ENCODE measurements around the gene CDT1.

DNA sequence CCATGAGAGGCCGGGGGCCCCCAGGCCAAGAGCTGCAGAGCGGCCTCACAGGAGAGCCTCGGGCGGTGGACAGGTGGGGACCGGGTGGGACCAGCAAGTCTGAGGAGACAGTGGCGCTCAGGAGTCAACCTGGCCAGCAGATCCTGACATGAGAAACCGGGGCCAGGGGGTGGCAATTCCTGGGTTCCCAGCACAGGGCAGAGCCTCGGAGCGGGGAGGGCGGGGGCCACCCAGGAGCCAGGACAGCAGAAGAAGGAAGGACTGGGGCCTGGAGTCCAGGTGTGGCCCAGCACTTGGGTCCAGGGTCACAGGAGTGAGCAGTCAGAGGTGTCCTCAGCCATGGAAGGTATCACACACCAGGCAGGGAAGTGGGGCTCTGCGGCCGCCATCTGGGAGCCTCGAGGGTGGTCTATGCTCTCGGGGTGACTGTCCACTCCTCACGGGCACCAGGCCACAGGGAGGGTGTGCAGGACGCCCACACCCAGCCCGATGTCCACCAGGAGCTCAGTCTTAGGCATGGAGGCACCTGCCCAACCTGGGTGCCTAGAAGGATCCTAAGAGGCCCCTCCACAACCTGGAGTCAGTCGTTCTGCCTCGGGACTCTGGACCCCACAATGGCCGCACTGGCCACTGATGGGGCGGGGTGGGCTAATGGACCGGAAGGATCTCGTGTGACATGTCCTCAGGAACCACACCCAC lies 47.7 kb upstream of the CDT1 start:
- no peak for TF ChIP-seq CTCF (conservative IDR thresholded peaks at IDR 0.05 in 1 of 2, IDR thresholded peaks at IDR 0.05 in 1 of 2; ENCODE audit: low read depth in 1 of 2, low read length in 2 of 2)
- no peak for TF ChIP-seq EZH2 (IDR thresholded peaks at IDR 0.05; ENCODE audit: low read length, missing control alignments)
